KMS-11 (cell line): Measurements from ENCODE around the gene KCNAB1.

Experiments
- H2AFZ ChIP-seq: fragments of 200-600 bp; sonication (generic); 2 replicates; pipeline ENCODE4 v1.6.1; 2016; ENCODE audit warnings: antibody characterized with exemption, mixed run types, low read depth
- H3K27ac ChIP-seq: fragments of 200-600 bp; sonication (generic); 2 replicates; pipeline ENCODE4 v1.6.1; 2016; ENCODE audit warnings: mild to moderate bottlenecking, mixed run types
- H3K27me3 ChIP-seq: fragments of 200-600 bp; sonication (generic); 2 replicates; pipeline ENCODE4 v1.6.1; 2017; ENCODE audit warnings: mild to moderate bottlenecking, low read depth, mixed run types, moderate library complexity; ENCODE audit not compliant: insufficient read depth
- H3K36me3 ChIP-seq: fragments of 200-600 bp; sonication (generic); 2 replicates; pipeline ENCODE4 v1.6.1; 2017; ENCODE audit warnings: mild to moderate bottlenecking, mixed run types; ENCODE audit not compliant: insufficient read depth
- H3K4me1 ChIP-seq: fragments of 200-600 bp; sonication (generic); 2 replicates; pipeline ENCODE4 v1.6.1; 2016; ENCODE audit warnings: mild to moderate bottlenecking, low read depth, mixed run types; ENCODE audit not compliant: poor library complexity, severe bottlenecking
- H3K4me2 ChIP-seq: fragments of 200-600 bp; sonication (generic); 2 replicates; pipeline ENCODE4 v1.7.0; 2016; ENCODE audit warnings: mild to moderate bottlenecking, mixed run types
- H3K4me3 ChIP-seq: fragments of 200-600 bp; sonication (generic); IDR thresholded peaks from 2 replicates; pipeline ENCODE4 v1.6.1; 2017; ENCODE audit warnings: low read depth, low read length, mixed read lengths; ENCODE audit not compliant: insufficient read depth
- H3K79me2 ChIP-seq: fragments of 200-600 bp; sonication (generic); 2 replicates; pipeline ENCODE4 v1.6.1; 2016; ENCODE audit warnings: low read depth, mixed run types; ENCODE audit not compliant: insufficient read depth
- H3K9ac ChIP-seq: fragments of 200-600 bp; sonication (generic); 2 replicates; pipeline ENCODE4 v1.6.1; 2016; ENCODE audit warnings: mild to moderate bottlenecking, mixed run types
- H4K20me1 ChIP-seq: fragments of 200-600 bp; sonication (generic); 2 replicates; pipeline ENCODE4 v1.6.1; 2016; ENCODE audit warnings: mild to moderate bottlenecking, mixed run types; ENCODE audit not compliant: insufficient read depth
- TF ChIP-seq, protein P1 (sequence below): fragments of 200-600 bp; sonication (generic); conservative IDR thresholded peaks from 2 replicates; pipeline ENCODE4 v1.6.1; 2017; ENCODE audit warnings: low read depth, mild to moderate bottlenecking, antibody characterized with exemption, low read length, moderate library complexity, mixed read lengths

The KCNAB1 gene

DNA sequence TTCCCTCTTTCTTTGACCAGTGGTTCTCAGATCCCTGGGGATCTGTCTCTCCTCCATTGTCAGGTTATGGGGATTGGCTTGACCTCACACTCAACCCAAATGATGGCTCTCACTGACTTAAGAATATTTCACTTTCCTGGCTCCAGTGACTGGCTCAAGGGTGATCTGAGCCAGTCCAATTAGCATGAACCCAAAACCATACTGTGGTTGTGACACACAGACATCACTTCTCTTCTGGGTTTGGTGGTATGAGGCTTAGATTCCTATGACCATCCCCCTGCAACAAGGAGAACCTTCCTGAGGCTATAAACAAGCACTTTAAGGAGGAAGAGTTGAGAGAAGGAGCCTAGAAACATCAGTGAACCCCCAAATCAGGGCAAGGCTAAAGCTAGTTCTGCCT lies 85.8 kb downstream of the KCNAB1 start:
- TF ChIP-seq, protein P1, sequence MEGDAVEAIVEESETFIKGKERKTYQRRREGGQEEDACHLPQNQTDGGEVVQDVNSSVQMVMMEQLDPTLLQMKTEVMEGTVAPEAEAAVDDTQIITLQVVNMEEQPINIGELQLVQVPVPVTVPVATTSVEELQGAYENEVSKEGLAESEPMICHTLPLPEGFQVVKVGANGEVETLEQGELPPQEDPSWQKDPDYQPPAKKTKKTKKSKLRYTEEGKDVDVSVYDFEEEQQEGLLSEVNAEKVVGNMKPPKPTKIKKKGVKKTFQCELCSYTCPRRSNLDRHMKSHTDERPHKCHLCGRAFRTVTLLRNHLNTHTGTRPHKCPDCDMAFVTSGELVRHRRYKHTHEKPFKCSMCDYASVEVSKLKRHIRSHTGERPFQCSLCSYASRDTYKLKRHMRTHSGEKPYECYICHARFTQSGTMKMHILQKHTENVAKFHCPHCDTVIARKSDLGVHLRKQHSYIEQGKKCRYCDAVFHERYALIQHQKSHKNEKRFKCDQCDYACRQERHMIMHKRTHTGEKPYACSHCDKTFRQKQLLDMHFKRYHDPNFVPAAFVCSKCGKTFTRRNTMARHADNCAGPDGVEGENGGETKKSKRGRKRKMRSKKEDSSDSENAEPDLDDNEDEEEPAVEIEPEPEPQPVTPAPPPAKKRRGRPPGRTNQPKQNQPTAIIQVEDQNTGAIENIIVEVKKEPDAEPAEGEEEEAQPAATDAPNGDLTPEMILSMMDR: no peak
- no peak overlapping the region for H3K4me3 ChIP-seq
- H3K4me2 ChIP-seq: no peak overlapping the region

DNA sequence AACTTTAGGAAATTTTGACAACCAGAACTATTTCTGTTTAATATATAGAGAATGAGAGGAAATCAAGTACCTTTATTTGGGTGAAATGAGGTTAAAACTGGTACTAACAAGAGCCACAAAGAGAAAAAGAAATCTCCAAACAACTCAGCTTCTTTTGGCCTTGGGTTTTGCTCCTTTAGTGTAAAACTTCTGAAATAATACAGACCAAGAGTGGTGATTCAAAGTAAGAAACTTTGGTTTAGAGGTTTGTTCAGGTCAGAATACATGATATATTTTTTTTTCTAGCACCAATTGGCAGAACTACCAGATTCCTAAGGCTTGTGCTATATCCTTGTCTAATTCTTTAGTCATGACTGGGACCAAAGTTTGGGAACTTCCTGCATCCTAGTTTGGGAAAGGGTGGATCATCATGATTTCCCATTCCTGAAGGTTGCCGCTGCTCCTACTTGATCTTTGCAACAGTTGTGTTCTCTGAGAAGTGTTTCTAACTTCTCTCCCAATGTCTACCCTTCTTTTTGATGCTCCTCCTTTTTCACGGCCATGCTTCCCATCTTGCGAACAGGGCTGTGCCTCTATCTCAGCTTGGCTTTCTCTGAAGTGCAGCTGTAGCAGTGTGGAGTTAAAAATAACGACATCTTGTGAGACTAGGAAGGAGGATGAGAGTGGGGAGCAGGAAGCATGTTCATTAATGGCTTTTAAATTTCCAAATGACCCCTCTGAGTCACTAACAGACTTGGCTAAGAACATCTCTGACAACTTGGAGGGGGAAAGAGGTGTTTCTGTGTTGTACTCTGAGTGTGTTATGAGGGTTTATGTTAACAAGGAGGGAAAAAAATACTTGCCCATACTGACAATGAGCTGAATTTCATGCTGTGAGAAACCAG lies 87.7 kb downstream of the KCNAB1 start:
- H3K4me2 ChIP-seq: no peak overlapping the region
- H3K27me3 ChIP-seq: no peaks in the 10 kb centered on the region
- no peak overlapping the region for H2AFZ ChIP-seq
- H3K36me3 ChIP-seq: no peaks in the 10 kb centered on the region
- H3K27ac ChIP-seq: no peak overlapping the region
- H4K20me1 ChIP-seq: no peaks in the 10 kb centered on the region
- H3K4me3 ChIP-seq: no peak overlapping the region
- no peak overlapping the region for H3K9ac ChIP-seq
- no peaks in the 10 kb centered on the region for H3K4me1 ChIP-seq
- no peaks in the 10 kb centered on the region for H3K79me2 ChIP-seq
- TF ChIP-seq, protein P1: no peak

More for the DNA sequence above, 85.8 kb downstream of the KCNAB1 start:
- no peak overlapping the region for H2AFZ ChIP-seq
- no peaks in the 10 kb centered on the region for H3K36me3 ChIP-seq
- H3K4me1 ChIP-seq: no peaks in the 10 kb centered on the region
- H4K20me1 ChIP-seq: no peaks in the 10 kb centered on the region
- no peak overlapping the region for H3K9ac ChIP-seq
- H3K27ac ChIP-seq: no peak overlapping the region
- no peaks in the 10 kb centered on the region for H3K27me3 ChIP-seq
- no peaks in the 10 kb centered on the region for H3K79me2 ChIP-seq

DNA sequence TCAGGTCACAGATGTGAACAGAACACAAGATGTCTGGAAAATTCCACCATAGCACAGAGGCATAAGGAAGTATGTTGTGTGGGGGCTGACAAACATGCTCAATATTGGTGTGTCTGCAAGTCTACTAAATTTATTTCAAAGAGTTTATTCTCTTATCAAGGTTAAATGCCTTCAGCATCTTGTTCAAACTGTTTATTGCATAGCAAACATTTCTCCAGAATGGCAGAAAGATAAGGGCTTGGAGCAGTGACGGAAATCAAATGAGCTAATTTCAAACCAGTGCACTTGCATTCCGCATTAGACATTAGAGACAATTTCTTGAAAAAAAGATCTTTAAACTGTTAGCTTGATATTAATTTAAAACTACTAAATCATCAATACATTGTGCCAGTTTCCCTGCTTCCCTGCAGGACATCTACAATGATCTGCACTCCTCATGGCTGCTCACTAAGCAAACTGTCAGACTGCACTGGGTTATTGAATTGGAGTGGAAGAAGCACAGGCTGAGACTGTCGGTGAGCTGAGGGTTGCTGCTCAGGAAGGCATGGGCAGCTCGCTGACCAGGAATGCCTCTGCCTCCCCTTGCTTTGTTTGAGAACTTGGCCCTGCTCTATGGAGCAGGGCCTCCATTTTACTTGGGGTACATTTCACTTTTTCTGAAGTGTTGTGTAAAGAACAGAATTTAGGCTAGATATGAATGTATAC lies 89.4 kb downstream of the KCNAB1 start:
- H3K4me3 ChIP-seq: no peak overlapping the region
- H3K27me3 ChIP-seq: no peaks in the 10 kb centered on the region
- H4K20me1 ChIP-seq: no peaks in the 10 kb centered on the region
- H3K9ac ChIP-seq: no peak overlapping the region
- H3K79me2 ChIP-seq: no peaks in the 10 kb centered on the region
- H2AFZ ChIP-seq: no peak overlapping the region
- H3K4me2 ChIP-seq: no peak overlapping the region
- no peaks in the 10 kb centered on the region for H3K4me1 ChIP-seq
- H3K27ac ChIP-seq: no peak overlapping the region
- TF ChIP-seq, protein P1: no peak
- H3K36me3 ChIP-seq: no peaks in the 10 kb centered on the region

DNA sequence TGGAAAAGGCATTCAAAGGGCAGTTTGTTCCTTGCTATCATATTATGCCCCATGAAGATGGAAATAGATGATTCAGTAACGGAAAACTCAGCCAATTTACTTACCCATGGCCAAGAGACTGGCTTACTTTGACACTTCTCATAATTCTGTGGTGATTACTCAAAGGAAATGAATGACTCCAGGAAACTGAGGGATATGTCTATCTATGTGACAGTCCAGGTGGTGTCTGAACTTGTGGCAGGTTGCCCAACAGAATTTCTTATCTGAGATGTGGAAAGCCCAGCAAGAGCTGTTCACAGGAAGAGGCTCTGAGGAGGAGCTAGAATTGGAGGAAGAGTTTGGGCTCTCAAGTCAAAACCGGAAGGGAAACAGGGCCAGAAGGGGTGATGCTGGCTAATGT lies 91.2 kb downstream of the KCNAB1 start:
- no peaks in the 10 kb centered on the region for H3K4me1 ChIP-seq
- no peaks in the 10 kb centered on the region for H3K36me3 ChIP-seq
- no peaks in the 10 kb centered on the region for H4K20me1 ChIP-seq
- no peak overlapping the region for H3K27ac ChIP-seq
- no peak overlapping the region for H3K9ac ChIP-seq
- H2AFZ ChIP-seq: no peak overlapping the region
- no peaks in the 10 kb centered on the region for H3K79me2 ChIP-seq
- H3K4me2 ChIP-seq: no peak overlapping the region
- TF ChIP-seq, protein P1: no peak
- no peak overlapping the region for H3K4me3 ChIP-seq
- no peaks in the 10 kb centered on the region for H3K27me3 ChIP-seq
